Activated naive CD8-positive, alpha-beta T cell treated with anti-CD3 and anti-CD28 coated beads, Interleukin-2, amount 50 U/mL, for 16 hours (primary cell): ENCODE data around the gene TRPM1.

Experiments
- DNase-seq: peaks from one replicate; pipeline ENCODE4 v3.0.0-alpha.2; 2020; ENCODE audit warnings: low read depth, low spot score

TRPM1 gene

GRCh38 chr15:31083370-31083780 is 18.1 kb downstream of the TRPM1 start:
- no peak for DNase-seq

GRCh38 chr15:31082771-31083369 is 18.7 kb downstream of the TRPM1 start:
- DNase-seq, result no peak

GRCh38 chr15:31081588-31082250 is 19.8 kb downstream of the TRPM1 start:
- no peak for DNase-seq

- no peak for DNase-seq
These were observed 20.5 kb downstream of the TRPM1 start for GRCh38 chr15:31081056-31081455.

- no peak for DNase-seq
These were observed 20.9 kb downstream of the TRPM1 start for GRCh38 chr15:31080591-31081014.

- DNase-seq, result no peak
These were observed 22.0 kb downstream of the TRPM1 start for GRCh38 chr15:31079519-31079918.

GRCh38 chr15:31078471-31078870 is 23.1 kb downstream of the TRPM1 start:
- DNase-seq, result no peak

GRCh38 chr15:31077941-31078340 is 23.6 kb downstream of the TRPM1 start:
- DNase-seq, result no peak

GRCh38 chr15:31077181-31077580 is 24.3 kb downstream of the TRPM1 start:
- no peak for DNase-seq

GRCh38 chr15:31074321-31074720 is 27.2 kb downstream of the TRPM1 start:
- DNase-seq, result no peak

- DNase-seq, result no peak
These were observed 30.7 kb downstream of the TRPM1 start for GRCh38 chr15:31070867-31071266.

GRCh38 chr15:31069360-31070000 is 32.0 kb downstream of the TRPM1 start:
- no peak for DNase-seq

GRCh38 chr15:31067890-31068603 is 33.5 kb downstream of the TRPM1 start:
- no peak for DNase-seq

- no peak for DNase-seq
These were observed 35.7 kb downstream of the TRPM1 start for GRCh38 chr15:31065824-31066223.

- DNase-seq, result no peak
These were observed 38.6 kb downstream of the TRPM1 start for GRCh38 chr15:31062911-31063310.

GRCh38 chr15:31062310-31062847 is 39.1 kb downstream of the TRPM1 start:
- DNase-seq, result no peak

- no peak for DNase-seq
These were observed 40.9 kb downstream of the TRPM1 start for GRCh38 chr15:31060429-31061140.

GRCh38 chr15:31058236-31058962 is 43.1 kb downstream of the TRPM1 start:
- no peak for DNase-seq

- no peak for DNase-seq
These were observed 49.9 kb downstream of the TRPM1 start for GRCh38 chr15:31051496-31052080.

- DNase-seq, result no peak
These were observed 50.6 kb downstream of the TRPM1 start for GRCh38 chr15:31050953-31051352.
